GM23338 (cell line): Measurements from ENCODE around the gene PARP3. TPM values are rescaled to one million over a fixed set of nuclear protein-coding genes. Genes with fewer than 3 reads are reported as not detected.

ENCODE experiments used
- ATAC-seq: fragments of 200-7000 bp; cut with Tn5 transposase; 3 replicates; pipeline ENCODE4 v1.9.1; 2020
- DNase-seq: peaks from one replicate; pipeline ENCODE4 v3.0.0-alpha.2; 2015; ENCODE audit warnings: low spot score
- H2AFZ ChIP-seq: fragments of 200-600 bp; sonication (generic); 2 replicates; pipeline ENCODE4 v1.8.0; 2016; ENCODE audit warnings: antibody characterized with exemption, mild to moderate bottlenecking, moderate library complexity
- H3F3A ChIP-seq: fragments of 200-600 bp; sonication (generic); replicated peaks from 2 replicates; pipeline ENCODE4 v1.8.0; 2017; ENCODE audit warnings: antibody characterized with exemption, mixed run types, low read depth
- H3K27ac ChIP-seq: fragments of 200-600 bp; sonication (generic); 2 replicates; pipeline ENCODE4 v1.6.1; 2016; ENCODE audit warnings: low read depth
- H3K27me3 ChIP-seq: fragments of 200-600 bp; sonication (generic); 2 replicates; pipeline ENCODE4 v1.8.0; 2016; ENCODE audit warnings: mild to moderate bottlenecking, mixed run types, moderate library complexity; ENCODE audit not compliant: insufficient read depth
- H3K36me3 ChIP-seq: fragments of 200-600 bp; sonication (generic); 2 replicates; pipeline ENCODE4 v1.8.0; 2016; ENCODE audit warnings: mild to moderate bottlenecking; ENCODE audit not compliant: insufficient read depth
- H3K4me1 ChIP-seq: fragments of 200-600 bp; sonication (generic); 2 replicates; pipeline ENCODE4 v1.8.0; 2016; ENCODE audit warnings: mild to moderate bottlenecking, moderate library complexity; ENCODE audit not compliant: insufficient read depth
- H3K4me2 ChIP-seq: fragments of 200-600 bp; sonication (generic); 2 replicates; pipeline ENCODE4 v1.7.1; 2017; ENCODE audit warnings: mixed run types
- H3K4me3 ChIP-seq: fragments of 200-600 bp; sonication (generic); 2 replicates; pipeline ENCODE4 v1.6.1; 2016; ENCODE audit warnings: mixed run types
- H3K79me2 ChIP-seq: fragments of 200-600 bp; sonication (generic); replicated peaks from 2 replicates; pipeline ENCODE4 v1.8.0; 2017; ENCODE audit warnings: mild to moderate bottlenecking; ENCODE audit not compliant: insufficient read depth
- H3K9me2 ChIP-seq: fragments of 200-600 bp; sonication (generic); 2 replicates; pipeline ENCODE4 v1.8.0; 2017; ENCODE audit not compliant: insufficient read depth
- H4K20me1 ChIP-seq: fragments of 200-600 bp; sonication (generic); replicated peaks from 2 replicates; pipeline ENCODE4 v1.8.0; 2017; ENCODE audit warnings: mild to moderate bottlenecking; ENCODE audit not compliant: insufficient read depth
- H3K27ac Mint-ChIP-seq: 2 replicates; pipeline ENCODE4 v1.8.0; 2020; ENCODE audit warnings: inconsistent platforms, mild to moderate bottlenecking, moderate library complexity, mixed read lengths
- H3K27me3 Mint-ChIP-seq: 3 replicates; pipeline ENCODE4 v1.8.0; 2022; ENCODE audit warnings: low read depth, mild to moderate bottlenecking, moderate library complexity, mixed read lengths, inconsistent platforms; ENCODE audit not compliant: insufficient read depth, poor library complexity
- H3K36me3 Mint-ChIP-seq: 3 replicates; pipeline ENCODE4 v1.8.0; 2021; ENCODE audit warnings: low read depth, mild to moderate bottlenecking, inconsistent platforms, moderate library complexity, mixed read lengths
- H3K4me1 Mint-ChIP-seq: 3 replicates; pipeline ENCODE4 v1.8.0; 2020; ENCODE audit warnings: mild to moderate bottlenecking, inconsistent platforms, mixed read lengths
- H3K4me3 Mint-ChIP-seq: 3 replicates; pipeline ENCODE4 v1.8.0; 2021; ENCODE audit warnings: moderate library complexity, mild to moderate bottlenecking, inconsistent platforms, mixed read lengths
- H3K9me3 Mint-ChIP-seq: 3 replicates; pipeline ENCODE4 v1.8.0; 2020; ENCODE audit warnings: moderate library complexity, mild to moderate bottlenecking, inconsistent platforms, mixed read lengths
- CREB1 ChIP-seq: fragments of 250-450 bp; sonication (Bioruptor Pico); IDR thresholded peaks from 2 replicates; pipeline ENCODE4 v1.5.0; 2020; ENCODE audit warnings: low read depth, mild to moderate bottlenecking, moderate library complexity
- CTCF ChIP-seq, 2 experiments: fragments of 200-600 bp in 1 of 2; sonication (generic) in 1 of 2; conservative IDR thresholded peaks; 2 replicates each; pipeline versions ENCODE4 v1.5.1 to v1.6.1; 2016 to 2017; ENCODE audit warnings: antibody characterized with exemption in 2 of 2, low read depth in 2 of 2, mild to moderate bottlenecking in 2 of 2, moderate library complexity in 1 of 2
- ETS1 ChIP-seq: IDR thresholded peaks from 2 replicates; pipeline ENCODE4 v1.6.1; 2016; ENCODE audit warnings: antibody characterized with exemption
- EZH2 ChIP-seq: fragments of 200-600 bp; sonication (generic); IDR thresholded peaks from one replicate; pipeline ENCODE4 v1.8.0; 2017; ENCODE audit warnings: antibody characterized with exemption, mild to moderate bottlenecking, low read depth; ENCODE audit not compliant: unreplicated experiment
- EZH2phosphoT487 ChIP-seq: fragments of 200-600 bp; sonication (generic); IDR thresholded peaks from one replicate; pipeline ENCODE4 v1.8.1; 2018; ENCODE audit warnings: antibody characterized with exemption; ENCODE audit not compliant: unreplicated experiment
- JUNB ChIP-seq: IDR thresholded peaks from one replicate; pipeline ENCODE4 v1.6.1; 2016; ENCODE audit warnings: antibody characterized with exemption; ENCODE audit not compliant: unreplicated experiment
- NANOG ChIP-seq: IDR thresholded peaks from 2 replicates; pipeline ENCODE4 v1.6.1; 2016; ENCODE audit warnings: antibody characterized with exemption, borderline replicate concordance
- POLR2AphosphoS5 ChIP-seq: IDR thresholded peaks from 2 replicates; pipeline ENCODE4 v1.6.1; 2016; ENCODE audit warnings: antibody characterized with exemption, low read depth
- REST ChIP-seq: IDR thresholded peaks from one replicate; pipeline ENCODE4 v1.6.1; 2018; ENCODE audit warnings: antibody characterized with exemption; ENCODE audit not compliant: unreplicated experiment
- STAT1 ChIP-seq: IDR thresholded peaks from one replicate; pipeline ENCODE4 v1.6.1; 2016; ENCODE audit warnings: antibody characterized with exemption; ENCODE audit not compliant: unreplicated experiment
- ZNF114 ChIP-seq: fragments of 250-450 bp; sonication (Bioruptor Pico); IDR thresholded peaks from 2 replicates; pipeline ENCODE4 v1.5.0; 2020; ENCODE audit warnings: mild to moderate bottlenecking, moderate library complexity
- ZNF331 ChIP-seq: fragments of 250-450 bp; sonication (Bioruptor Pico); IDR thresholded peaks from 2 replicates; pipeline ENCODE4 v1.5.0; 2020; ENCODE audit warnings: low read depth, mild to moderate bottlenecking, moderate library complexity
- ZNF462 ChIP-seq: fragments of 250-450 bp; sonication (Bioruptor Pico); IDR thresholded peaks from 2 replicates; pipeline ENCODE4 v1.5.0; 2020; ENCODE audit warnings: mild to moderate bottlenecking, moderate library complexity
- polyA plus RNA-seq: library from polyadenylated mRNA; unstranded; fragments of >200 nt; fragmentation: Nextera tagmentation; extraction: Ambion mirVana; gene quantifications from 2 replicates; pipeline ENCODE4 v1.2.1, GENCODE V29; 2016
- total RNA-seq: library from RNA; depleted of rRNA; stranded (reverse); fragments of >200 nt; shearing (Covaris generic); gene quantifications from 2 replicates; pipeline ENCODE4 v1.2.3, GENCODE V29; 2014

The PARP3 gene
- total and polyA plus RNA-seq, 2 experiments from 2014 or later, result 0.76 to 1.1 TPM

- TF ChIP-seq ZNF462 (CRISPR knock-in tag) (no peak), EZH2phosphoT487 (no peak)
Observed at GRCh38 chr3:51970606-51971300, 28.6 kb downstream of the PARP3 start (continued).

GRCh38 chr3:51971350-51971749 is 29.2 kb downstream of the PARP3 start:
- no peaks in the 10 kb centered on the region for H3K9me2 ChIP-seq
- peaks cover 27% of the 10 kb centered on the region for H3K27me3 ChIP-seq
- Mint-ChIP-seq H3K27ac (no peak overlapping the region), H3K4me1 (peaks cover 43% of the 10 kb centered on the region), H3K9me3 (no peaks in the 10 kb centered on the region; the same call in 1 of the 3 replicates), H3K36me3 (peaks cover 3% of the 10 kb centered on the region; the same call in 2 of the 3 replicates), H3K27me3 (peaks cover 37% of the 10 kb centered on the region), H3K4me3 (no peak overlapping the region)
- ATAC-seq (no peak), DNase-seq (no peak)
- H3K4me1 ChIP-seq, result peaks cover 35% of the 10 kb centered on the region
- no peak overlapping the region for H3K4me2 ChIP-seq
- H3F3A ChIP-seq, result peaks cover 31% of the 10 kb centered on the region
- no peaks in the 10 kb centered on the region for H3K79me2 ChIP-seq
- no peak overlapping the region for H3K27ac ChIP-seq
- H4K20me1 ChIP-seq, result no peaks in the 10 kb centered on the region
- H3K36me3 ChIP-seq, result no peaks in the 10 kb centered on the region
- H3K4me3 ChIP-seq, result no peak overlapping the region
- no peak overlapping the region for H2AFZ ChIP-seq
- TF ChIP-seq JUNB (no peak), CREB1 (no peak), STAT1 (no peak), REST (no peak), POLR2AphosphoS5 (no peak; the same call in 1 of the 2 replicates), CTCF (conservative IDR thresholded peaks at IDR 0.05; ENCODE audit: low read depth in 2 of 2) (no peak), ZNF331 (CRISPR knock-in tag) (no peak), NANOG (no peak), ZNF114 (CRISPR knock-in tag) (no peak), ETS1 (no peak), EZH2 (no peak), EZH2phosphoT487 (no peak)
